Hindlimb muscle (tissue), 1 donor: ENCODE results near the gene KIF5C. TPM values are rescaled to one million over a fixed set of nuclear protein-coding genes. Genes with fewer than 3 reads are reported as not detected.

Experiments used
- DNase-seq: peaks from one replicate; pipeline ENCODE4 v3.0.0-alpha.2; 2013
- polyA plus RNA-seq: library from polyadenylated mRNA; unstranded; fragments of 120-200 nt; gene quantifications from one replicate; pipeline ENCODE4 v1.2.1, GENCODE V29; 2013; ENCODE audit not compliant: insufficient read length

Gene KIF5C
- polyA plus RNA-seq, 1 donor: 0.96 TPM

- DNase-seq: no peak
Measured at GRCh38 chr2:148888003-148888501, 13.0 kb downstream of the KIF5C start.

GRCh38 chr2:148888986-148889385 is 14.0 kb downstream of the KIF5C start:
- DNase-seq: no peak

GRCh38 chr2:148893906-148894305 is 18.9 kb downstream of the KIF5C start:
- DNase-seq: no peak

- DNase-seq: no peak
Measured at GRCh38 chr2:148896136-148896535, 21.1 kb downstream of the KIF5C start.

GRCh38 chr2:148899638-148900318 is 24.8 kb downstream of the KIF5C start:
- no peak for DNase-seq

GRCh38 chr2:148900350-148900837 is 25.4 kb downstream of the KIF5C start:
- no peak for DNase-seq

- no peak for DNase-seq
Measured at GRCh38 chr2:148901142-148901541, 26.1 kb downstream of the KIF5C start.

GRCh38 chr2:148902798-148903197 is 27.8 kb downstream of the KIF5C start:
- DNase-seq: no peak

- no peak for DNase-seq
Measured at GRCh38 chr2:148903294-148903693, 28.3 kb downstream of the KIF5C start.

- no peak for DNase-seq
Measured at GRCh38 chr2:148903979-148904378, 29.0 kb downstream of the KIF5C start.

GRCh38 chr2:148906124-148906523 is 31.1 kb downstream of the KIF5C start:
- DNase-seq: no peak

- DNase-seq: no peak
Measured at GRCh38 chr2:148907085-148907785, 32.2 kb downstream of the KIF5C start.

- DNase-seq: no peak
Measured at GRCh38 chr2:148909114-148909513, 34.1 kb downstream of the KIF5C start.

- DNase-seq: no peak
Measured at GRCh38 chr2:148913061-148913460, 38.0 kb downstream of the KIF5C start.

- no peak for DNase-seq
Measured at GRCh38 chr2:148913492-148913891, 38.5 kb downstream of the KIF5C start.

GRCh38 chr2:148914463-148914862 is 39.4 kb downstream of the KIF5C start:
- DNase-seq: no peak

GRCh38 chr2:148917431-148917830 is 42.4 kb downstream of the KIF5C start:
- DNase-seq: no peak

- no peak for DNase-seq
Measured at GRCh38 chr2:148918554-148918953, 43.5 kb downstream of the KIF5C start.

- no peak for DNase-seq
Measured at GRCh38 chr2:148920559-148920958, 45.5 kb downstream of the KIF5C start.

GRCh38 chr2:148922062-148922461 is 47.0 kb downstream of the KIF5C start:
- DNase-seq: no peak

- no peak for DNase-seq
Measured at GRCh38 chr2:148922776-148923475, 47.9 kb downstream of the KIF5C start.

GRCh38 chr2:148924514-148925178 is 49.6 kb downstream of the KIF5C start:
- no peak for DNase-seq
